ENCODE data around the gene SLC15A3.

The SLC15A3 gene

DNA sequence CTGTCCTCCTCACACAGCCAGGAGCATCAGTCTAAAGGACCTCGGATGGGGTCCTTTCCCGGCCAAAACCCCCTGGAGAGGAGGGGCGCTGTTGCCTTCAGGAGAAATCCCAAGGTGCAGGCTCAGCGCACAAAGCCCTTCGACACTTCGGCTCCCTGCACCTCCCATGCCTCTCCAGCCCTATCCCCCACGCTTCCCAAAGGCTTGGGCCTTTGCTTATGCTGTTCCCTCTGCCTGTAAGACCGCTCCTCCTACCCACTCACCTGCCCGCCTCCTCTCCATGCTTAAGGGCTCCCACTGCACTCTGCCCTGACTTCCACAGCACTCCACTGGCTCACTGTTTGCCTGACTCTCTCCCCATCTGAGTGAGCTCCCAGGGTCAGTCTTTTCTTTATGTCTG, 13.5 kb downstream of the SLC15A3 start:
- peaks cover 30 to 41% of the 10 kb centered on the region in 2 donors for H3K27me3 Mint-ChIP-seq
- H3K9me3 Mint-ChIP-seq, result no peaks in the 10 kb centered on the region
- peak overlapping the region; percentile 5 to 9 for H3K27ac Mint-ChIP-seq
- H3K36me3 Mint-ChIP-seq (ENCODE audit: insufficient read depth), result peaks cover 6% of the 10 kb centered on the region
- ATAC-seq (replicated peaks) (no peak), DNase-seq (no peak)
- no peak overlapping the region for H3K4me3 Mint-ChIP-seq
- H3K4me1 Mint-ChIP-seq (ENCODE audit: low read depth in 2 of 2), result no peaks in the 10 kb centered on the region

DNA sequence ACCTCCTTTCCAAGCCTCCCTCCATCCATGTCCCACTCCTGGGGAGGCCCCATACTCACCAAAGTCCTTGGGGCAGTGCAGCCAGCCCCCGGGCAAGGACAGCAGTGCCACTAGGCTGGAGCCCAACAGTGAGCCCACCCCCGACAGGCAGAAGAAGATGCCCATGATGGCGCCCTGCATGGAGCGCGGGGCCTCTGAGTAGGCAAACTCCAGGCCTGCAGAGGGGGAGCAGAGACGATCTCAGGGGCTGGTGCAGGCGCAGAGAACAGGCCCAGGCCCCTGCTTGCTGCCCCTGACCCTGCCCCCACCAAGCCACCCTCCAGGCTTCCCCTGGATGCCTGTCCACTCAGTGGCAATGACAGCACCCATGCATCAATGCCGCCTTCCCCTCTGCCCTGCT, 14.2 kb downstream of the SLC15A3 start:
- H3K27ac Mint-ChIP-seq, result peak overlapping the region in 1 of 2 donors; percentile 5
- H3K36me3 Mint-ChIP-seq (ENCODE audit: insufficient read depth), result peaks cover 6% of the 10 kb centered on the region
- ATAC-seq (replicated peaks), result no peak
- H3K4me3 Mint-ChIP-seq, result no peak overlapping the region
- peaks cover 30 to 41% of the 10 kb centered on the region in 2 donors for H3K27me3 Mint-ChIP-seq
- no peaks in the 10 kb centered on the region for H3K9me3 Mint-ChIP-seq
- no peak for DNase-seq
- H3K4me1 Mint-ChIP-seq (ENCODE audit: low read depth in 2 of 2), result no peaks in the 10 kb centered on the region

DNA sequence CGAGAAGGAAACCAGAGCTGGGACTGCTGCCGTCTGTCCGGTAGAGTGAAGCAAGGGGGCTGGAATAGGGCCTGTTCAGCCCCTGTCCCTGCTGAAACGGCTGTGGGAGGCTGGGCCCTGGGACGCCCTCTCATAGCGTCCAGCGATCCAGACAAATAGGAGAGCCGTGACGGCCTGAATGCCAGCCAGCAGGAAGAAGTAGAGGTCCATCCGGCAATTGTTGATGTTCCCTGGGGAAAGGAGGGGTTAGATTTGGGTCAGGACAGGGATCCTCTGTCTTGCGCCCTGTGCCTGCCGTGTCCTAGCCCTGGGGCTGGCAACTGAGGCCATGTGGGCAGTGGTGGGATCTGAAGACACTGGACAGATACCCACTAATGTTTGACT, 14.8 kb downstream of the SLC15A3 start:
- Mint-ChIP-seq H3K27ac (no peak overlapping the region), H3K27me3 (peaks cover 30 to 41% of the 10 kb centered on the region in 2 donors), H3K36me3 (ENCODE audit: insufficient read depth) (peaks cover 6% of the 10 kb centered on the region), H3K4me3 (no peak overlapping the region), H3K9me3 (no peaks in the 10 kb centered on the region), H3K4me1 (ENCODE audit: low read depth in 2 of 2) (no peaks in the 10 kb centered on the region)
- DNase-seq (no peak), ATAC-seq (replicated peaks) (no peak)

DNA sequence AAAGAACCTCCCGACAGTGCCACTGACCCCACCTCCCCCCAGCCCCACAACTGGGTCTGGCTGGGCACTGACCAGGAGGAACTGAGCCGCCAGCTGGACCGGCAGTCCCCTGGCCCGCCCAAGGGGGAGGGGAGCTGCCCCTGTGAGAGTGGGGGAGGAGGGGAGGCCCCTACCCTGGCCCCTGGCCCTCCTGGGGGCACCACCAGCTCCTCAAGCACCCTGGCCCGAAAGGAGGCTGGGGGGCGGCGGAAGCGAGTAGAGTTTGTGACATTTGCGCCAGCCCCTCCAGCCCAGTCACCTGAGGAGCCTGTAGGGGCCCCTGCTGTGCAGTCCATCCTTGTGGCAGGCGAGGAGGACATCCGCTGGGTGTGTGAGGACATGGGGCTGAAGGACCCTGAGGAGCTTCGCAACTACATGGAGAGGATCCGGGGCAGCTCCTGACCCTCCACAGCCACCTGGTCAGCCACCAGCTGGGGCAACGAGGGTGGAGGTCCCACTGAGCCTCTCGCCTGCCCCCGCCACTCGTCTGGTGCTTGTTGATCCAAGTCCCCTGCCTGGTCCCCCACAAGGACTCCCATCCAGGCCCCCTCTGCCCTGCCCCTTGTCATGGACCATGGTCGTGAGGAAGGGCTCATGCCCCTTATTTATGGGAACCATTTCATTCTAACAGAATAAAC, 15.4 kb downstream of the SLC15A3 start:
- H3K4me1 Mint-ChIP-seq (ENCODE audit: low read depth in 2 of 2), result no peaks in the 10 kb centered on the region
- no peak for ATAC-seq (replicated peaks)
- H3K27me3 Mint-ChIP-seq, result peaks cover 29 to 41% of the 10 kb centered on the region in 2 donors
- H3K36me3 Mint-ChIP-seq (ENCODE audit: insufficient read depth), result peaks cover 6% of the 10 kb centered on the region
- H3K27ac Mint-ChIP-seq, result no peak overlapping the region
- H3K9me3 Mint-ChIP-seq, result no peaks in the 10 kb centered on the region
- H3K4me3 Mint-ChIP-seq, result no peak overlapping the region
- DNase-seq, result no peak

DNA sequence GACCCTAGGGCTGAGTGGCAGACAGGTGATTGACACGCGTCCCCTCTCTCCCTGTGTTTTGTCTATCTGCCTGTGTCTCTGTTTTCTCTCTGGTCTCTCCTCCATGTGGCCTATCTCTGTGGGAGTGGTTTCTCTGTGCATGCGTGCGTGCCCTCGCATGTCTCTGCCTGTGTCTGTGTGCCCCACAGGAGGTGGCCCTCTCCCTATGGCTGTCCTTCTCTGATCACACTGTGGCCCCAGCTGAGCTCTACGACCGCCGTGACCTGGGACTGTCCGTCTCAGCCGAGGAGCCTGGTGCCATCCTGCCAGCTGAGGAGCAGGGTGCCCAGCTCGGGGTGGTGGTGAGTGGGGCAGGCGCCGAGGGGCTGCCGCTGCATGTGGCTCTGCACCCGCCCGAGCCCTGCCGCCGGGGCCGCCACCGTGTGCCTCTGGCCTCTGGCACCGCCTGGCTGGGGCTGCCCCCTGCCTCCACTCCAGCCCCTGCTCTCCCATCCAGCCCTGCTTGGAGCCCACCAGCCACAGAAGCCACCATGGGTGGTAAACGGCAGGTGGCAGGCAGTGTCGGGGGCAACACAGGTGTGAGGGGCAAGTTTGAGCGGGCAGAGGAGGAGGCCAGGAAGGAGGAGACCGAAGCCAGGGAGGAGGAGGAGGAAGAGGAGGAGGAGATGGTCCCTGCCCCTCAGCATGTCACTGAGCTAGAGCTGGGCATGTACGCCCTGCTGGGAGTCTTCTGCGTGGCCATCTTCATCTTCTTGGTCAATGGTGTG, 16.1 kb downstream of the SLC15A3 start:
- no peak overlapping the region for H3K4me3 Mint-ChIP-seq
- no peak for ATAC-seq (replicated peaks)
- no peaks in the 10 kb centered on the region for H3K9me3 Mint-ChIP-seq
- DNase-seq, result no peak
- peaks cover 6% of the 10 kb centered on the region for H3K36me3 Mint-ChIP-seq (ENCODE audit: insufficient read depth)
- H3K27ac Mint-ChIP-seq, result no peak overlapping the region
- peaks cover 24 to 41% of the 10 kb centered on the region in 2 donors for H3K27me3 Mint-ChIP-seq
- H3K4me1 Mint-ChIP-seq (ENCODE audit: low read depth in 2 of 2), result no peaks in the 10 kb centered on the region

DNA sequence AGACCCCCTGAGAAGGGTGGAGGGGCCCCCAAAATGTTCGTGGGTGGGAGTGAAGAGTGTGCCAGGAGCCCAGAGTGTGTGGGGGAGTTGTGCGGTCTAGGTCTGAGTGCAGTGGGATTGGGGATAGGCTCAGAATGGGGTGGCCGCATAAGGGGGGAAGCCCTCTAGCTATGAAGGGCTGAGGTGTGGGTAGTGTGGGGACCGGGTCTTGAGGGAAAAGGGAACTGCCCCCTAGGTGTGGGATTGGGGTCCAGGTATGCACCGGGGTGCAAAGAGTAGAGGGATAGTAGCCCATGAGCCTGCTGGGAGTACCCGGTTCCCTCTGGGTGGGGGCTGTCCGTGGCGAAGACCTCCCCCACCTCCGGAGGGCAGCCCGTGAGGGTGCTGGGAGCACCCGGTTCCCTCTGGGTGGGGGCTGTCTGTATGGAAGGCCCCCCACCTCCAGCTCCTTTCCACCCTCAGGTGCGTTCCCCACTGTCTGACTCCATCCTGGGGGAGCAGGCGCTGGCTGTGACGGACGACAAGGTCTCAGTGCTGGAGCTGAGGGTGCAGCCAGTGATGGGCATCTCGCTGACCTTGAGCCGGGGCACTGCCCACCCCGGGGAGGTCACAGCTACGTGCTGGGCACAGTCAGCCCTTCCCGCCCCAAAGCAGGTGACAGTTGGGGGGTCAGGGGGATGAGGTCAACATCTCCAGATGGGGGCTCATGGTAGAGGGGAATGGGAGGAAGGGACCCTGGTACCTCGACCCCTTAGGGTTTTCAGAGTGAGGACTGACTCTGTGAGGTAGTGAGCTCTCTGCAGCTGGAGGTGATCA, 17.0 kb downstream of the SLC15A3 start:
- no peaks in the 10 kb centered on the region for H3K9me3 Mint-ChIP-seq
- no peak overlapping the region for H3K27ac Mint-ChIP-seq
- H3K27me3 Mint-ChIP-seq, result peaks cover 27 to 48% of the 10 kb centered on the region in 2 donors
- no peak overlapping the region for H3K4me3 Mint-ChIP-seq
- H3K36me3 Mint-ChIP-seq (ENCODE audit: insufficient read depth), result peaks cover 6% of the 10 kb centered on the region
- no peaks in the 10 kb centered on the region for H3K4me1 Mint-ChIP-seq (ENCODE audit: low read depth in 2 of 2)
- DNase-seq (no peak), ATAC-seq (replicated peaks) (no peak)

DNA sequence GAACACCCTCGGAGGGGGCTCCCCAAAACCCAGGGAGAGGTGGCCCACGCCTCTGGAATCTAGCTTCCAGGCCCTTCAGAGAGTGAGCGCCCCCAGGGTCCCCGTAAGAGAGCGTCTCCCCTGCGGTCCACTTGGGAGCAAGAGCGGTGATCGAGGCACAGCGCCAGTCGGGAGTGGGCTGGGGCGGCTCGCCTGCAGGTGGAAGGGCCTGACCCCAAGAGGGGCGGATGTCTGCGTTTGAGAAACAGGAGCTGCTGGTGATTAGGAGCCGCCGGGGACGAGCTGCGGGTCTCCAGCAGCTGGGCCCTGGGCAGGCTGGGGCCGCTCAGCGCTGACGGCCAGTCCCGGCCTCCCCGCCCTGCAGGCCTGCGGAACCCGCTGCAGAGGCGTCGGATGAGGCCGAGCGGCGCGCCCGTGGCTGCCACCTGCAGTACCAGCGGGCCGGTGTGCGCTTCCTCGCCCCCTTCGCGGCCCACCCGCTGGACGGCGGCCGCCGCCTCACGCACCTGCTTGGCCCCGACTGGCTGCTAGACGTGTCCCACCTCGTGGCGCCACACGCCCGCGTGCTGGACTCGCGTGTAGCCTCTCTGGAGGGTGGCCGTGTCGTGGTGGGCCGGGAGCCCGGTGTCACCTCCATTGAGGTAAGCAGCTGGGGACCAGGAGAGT, 17.7 kb downstream of the SLC15A3 start:
- no peak overlapping the region for H3K4me3 Mint-ChIP-seq
- H3K27ac Mint-ChIP-seq, result no peak overlapping the region
- no peaks in the 10 kb centered on the region for H3K4me1 Mint-ChIP-seq (ENCODE audit: low read depth in 2 of 2)
- H3K9me3 Mint-ChIP-seq, result no peaks in the 10 kb centered on the region
- ATAC-seq (replicated peaks), result no peak
- DNase-seq, result no peak
- H3K36me3 Mint-ChIP-seq (ENCODE audit: insufficient read depth), result peaks cover 6% of the 10 kb centered on the region
- peaks cover 27 to 56% of the 10 kb centered on the region in 2 donors for H3K27me3 Mint-ChIP-seq

DNA sequence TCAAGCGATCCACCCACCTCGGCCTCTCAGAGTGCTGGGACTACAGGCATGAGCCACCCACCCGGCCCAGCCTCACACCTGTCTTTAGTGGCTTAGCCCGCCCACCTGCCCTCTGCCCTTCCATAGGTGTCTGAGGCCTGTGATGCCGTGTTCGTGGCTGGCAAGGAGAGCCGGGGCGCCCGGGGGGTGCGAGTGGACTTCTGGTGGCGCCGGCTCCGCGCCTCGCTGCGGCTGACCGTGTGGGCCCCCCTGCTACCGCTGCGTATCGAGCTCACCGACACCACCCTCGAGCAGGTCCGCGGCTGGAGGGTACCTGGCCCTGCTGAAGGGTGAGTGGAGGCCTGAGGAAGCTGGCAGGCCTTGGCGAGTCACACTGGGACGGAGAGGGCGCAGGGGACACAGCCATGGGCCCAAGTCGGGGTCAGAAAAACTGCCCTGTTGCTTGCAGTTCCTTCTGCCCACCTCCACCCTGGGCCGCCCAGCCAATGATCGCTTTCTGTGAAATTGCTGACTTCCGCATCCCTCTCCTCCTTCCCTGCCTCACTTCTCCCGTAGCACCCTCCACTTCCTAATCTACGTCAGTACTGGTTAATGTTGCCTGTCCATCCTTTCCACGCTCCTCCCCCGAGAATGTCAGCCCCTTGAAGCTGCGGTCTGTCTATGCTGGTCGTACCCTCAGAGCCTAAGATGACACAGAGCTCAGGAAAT, 18.4 kb downstream of the SLC15A3 start:
- DNase-seq, result no peak
- Mint-ChIP-seq H3K9me3 (no peaks in the 10 kb centered on the region), H3K4me3 (no peak overlapping the region), H3K27ac (no peak overlapping the region), H3K36me3 (ENCODE audit: insufficient read depth) (peaks cover 3% of the 10 kb centered on the region), H3K4me1 (ENCODE audit: low read depth in 2 of 2) (no peaks in the 10 kb centered on the region), H3K27me3 (peaks cover 25 to 53% of the 10 kb centered on the region in 2 donors)
- ATAC-seq (replicated peaks), result no peak

DNA sequence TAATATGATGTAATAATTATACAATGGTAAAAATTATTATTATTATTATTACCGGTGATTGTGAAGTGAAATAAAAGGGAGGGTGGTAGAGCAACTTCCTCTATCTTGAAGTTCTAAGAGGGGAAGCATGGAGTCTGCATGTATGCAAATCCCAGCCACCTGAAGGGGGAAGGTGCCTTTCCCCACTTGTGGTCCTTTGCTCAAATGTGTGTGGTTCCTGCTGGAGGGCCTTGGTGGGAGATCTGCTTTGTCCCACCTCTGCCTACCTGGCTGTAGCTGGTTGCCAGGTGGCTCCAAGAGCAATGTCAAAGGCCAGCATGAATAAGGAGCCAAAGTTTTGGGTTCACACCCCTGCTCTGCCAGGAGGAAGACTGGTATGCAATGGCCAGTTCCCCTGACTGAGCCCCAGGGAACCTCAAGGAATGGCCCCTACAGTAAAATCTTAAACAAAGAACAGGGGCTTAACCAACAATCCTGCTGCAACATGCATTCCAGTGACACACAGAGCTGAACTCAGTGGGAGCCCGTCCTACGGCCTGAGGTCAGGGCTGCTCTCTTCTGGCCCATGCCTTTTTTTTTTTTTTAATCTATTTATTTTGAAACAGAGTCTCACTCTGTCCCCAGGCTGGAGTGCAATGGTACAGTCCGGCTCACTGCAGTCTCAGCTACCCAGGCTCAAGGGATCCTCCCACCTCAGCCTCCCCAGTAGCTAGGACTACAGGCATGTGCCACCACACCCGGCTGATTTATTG, 19.2 kb downstream of the SLC15A3 start:
- no peak for DNase-seq
- Mint-ChIP-seq H3K36me3 (ENCODE audit: insufficient read depth) (peaks cover 3% of the 10 kb centered on the region), H3K4me1 (ENCODE audit: low read depth in 2 of 2) (no peaks in the 10 kb centered on the region), H3K9me3 (no peaks in the 10 kb centered on the region), H3K27ac (no peak overlapping the region), H3K4me3 (no peak overlapping the region), H3K27me3 (peaks cover 17 to 47% of the 10 kb centered on the region in 2 donors)
- no peak for ATAC-seq (replicated peaks)

DNA sequence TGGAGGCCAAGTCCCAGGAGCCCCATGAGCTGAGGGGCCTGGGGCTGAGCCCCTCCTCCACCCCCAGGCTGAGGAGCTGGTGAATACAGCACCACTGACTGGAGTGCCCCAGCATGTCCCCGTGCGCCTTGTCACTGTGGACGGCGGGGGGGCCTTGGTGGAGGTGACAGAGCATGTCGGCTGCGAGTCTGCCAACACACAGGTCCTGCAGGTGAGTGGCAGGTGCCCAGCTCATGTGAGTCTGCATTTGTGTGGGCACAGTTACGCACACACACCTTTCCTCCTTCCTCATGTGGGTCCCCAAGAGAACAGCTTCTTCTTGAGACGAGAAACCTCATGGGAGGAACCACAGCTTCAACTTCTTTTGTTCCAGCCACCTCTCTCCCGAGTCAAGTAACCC, 20.1 kb downstream of the SLC15A3 start:
- Mint-ChIP-seq H3K4me3 (no peak overlapping the region), H3K36me3 (ENCODE audit: insufficient read depth) (peaks cover 6% of the 10 kb centered on the region), H3K9me3 (no peaks in the 10 kb centered on the region), H3K4me1 (ENCODE audit: low read depth in 2 of 2) (no peaks in the 10 kb centered on the region), H3K27me3 (peaks cover 9 to 52% of the 10 kb centered on the region in 2 donors), H3K27ac (no peak overlapping the region)
- peak; percentile 43 for ATAC-seq (replicated peaks)
- DNase-seq, result no peak

DNA sequence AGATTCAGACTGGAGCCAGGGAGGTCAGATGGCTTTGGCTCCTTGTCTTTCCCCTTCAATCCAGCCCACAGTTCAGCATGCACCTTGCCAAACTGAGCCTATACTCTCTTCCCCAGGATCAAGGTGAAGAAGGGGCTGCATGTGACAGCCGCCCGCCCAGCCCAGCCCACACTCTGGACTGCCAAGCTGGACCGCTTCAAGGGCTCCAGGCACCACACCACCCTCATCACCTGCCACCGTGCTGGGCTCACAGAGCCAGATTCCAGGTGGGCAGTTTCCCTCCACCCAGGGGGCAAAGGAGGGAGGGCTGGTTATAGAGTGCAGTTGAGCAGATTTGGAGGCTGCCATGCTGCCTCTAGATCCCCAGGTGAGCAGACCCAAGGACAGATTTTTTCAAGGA, 21.6 kb downstream of the SLC15A3 start:
- Mint-ChIP-seq H3K4me3 (no peak overlapping the region), H3K36me3 (ENCODE audit: insufficient read depth) (peaks cover 6% of the 10 kb centered on the region), H3K27me3 (peaks cover 8 to 67% of the 10 kb centered on the region in 2 donors), H3K4me1 (ENCODE audit: low read depth in 2 of 2) (peaks cover 0 to 1% of the 10 kb centered on the region in 2 donors), H3K9me3 (no peaks in the 10 kb centered on the region), H3K27ac (peak overlapping the region in 1 of 2 donors; percentile 53)
- no peak for DNase-seq
- ATAC-seq (replicated peaks), result no peak

DNA sequence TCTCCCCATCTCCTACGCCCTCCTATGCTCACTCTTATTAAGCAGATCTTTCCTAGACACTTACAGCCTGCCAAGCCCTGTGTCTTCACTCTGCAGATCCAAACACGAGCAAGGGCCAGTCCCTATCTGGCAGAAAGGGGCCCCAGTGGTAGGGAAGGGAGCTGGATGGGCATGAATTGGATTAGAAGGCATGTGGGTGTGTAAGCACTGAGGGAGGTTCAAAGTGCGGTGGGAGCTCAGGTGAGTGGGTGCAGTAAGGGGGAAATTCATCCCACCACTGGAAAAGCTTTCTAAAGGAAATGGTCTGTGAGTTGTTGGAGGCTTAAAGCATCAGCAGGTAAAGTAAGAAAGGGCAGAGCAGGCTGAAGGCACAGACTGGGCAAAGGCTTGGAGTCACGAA, 22.2 kb downstream of the SLC15A3 start:
- H3K9me3 Mint-ChIP-seq, result no peaks in the 10 kb centered on the region
- H3K4me3 Mint-ChIP-seq, result no peak overlapping the region
- H3K36me3 Mint-ChIP-seq (ENCODE audit: insufficient read depth), result peaks cover 6% of the 10 kb centered on the region
- peaks cover 3 to 5% of the 10 kb centered on the region in 2 donors for H3K4me1 Mint-ChIP-seq (ENCODE audit: low read depth in 2 of 2)
- no peak overlapping the region for H3K27ac Mint-ChIP-seq
- ATAC-seq (replicated peaks) (no peak), DNase-seq (no peak)
- peaks cover 12 to 67% of the 10 kb centered on the region in 2 donors for H3K27me3 Mint-ChIP-seq

Measured in effector memory CD8-positive, alpha-beta T cell (primary cell).